ENCODE results near the gene TOX4.

DNA sequence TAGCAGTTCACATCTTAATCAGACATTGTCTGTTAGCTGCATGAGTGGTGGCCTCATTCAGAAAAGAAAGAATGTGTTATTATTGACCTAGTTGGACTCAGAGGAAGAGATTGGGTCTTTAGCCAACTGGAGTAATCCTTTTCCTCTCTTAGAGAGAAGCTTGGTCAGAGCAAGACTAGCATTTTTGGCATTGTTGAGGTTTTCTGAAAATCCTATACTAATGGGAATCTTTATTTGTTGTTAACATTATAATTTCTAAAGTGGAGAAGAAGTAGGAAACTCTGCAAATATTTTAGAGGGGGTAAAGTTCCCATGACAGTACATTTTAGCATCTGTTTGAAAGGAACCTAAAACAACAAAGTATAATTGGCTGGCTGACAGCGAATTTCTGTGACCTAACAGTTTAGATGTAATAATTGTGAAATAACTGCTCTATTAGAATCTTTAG, 9.7 kb downstream of the TOX4 start:
- TF ChIP-seq, protein P1, sequence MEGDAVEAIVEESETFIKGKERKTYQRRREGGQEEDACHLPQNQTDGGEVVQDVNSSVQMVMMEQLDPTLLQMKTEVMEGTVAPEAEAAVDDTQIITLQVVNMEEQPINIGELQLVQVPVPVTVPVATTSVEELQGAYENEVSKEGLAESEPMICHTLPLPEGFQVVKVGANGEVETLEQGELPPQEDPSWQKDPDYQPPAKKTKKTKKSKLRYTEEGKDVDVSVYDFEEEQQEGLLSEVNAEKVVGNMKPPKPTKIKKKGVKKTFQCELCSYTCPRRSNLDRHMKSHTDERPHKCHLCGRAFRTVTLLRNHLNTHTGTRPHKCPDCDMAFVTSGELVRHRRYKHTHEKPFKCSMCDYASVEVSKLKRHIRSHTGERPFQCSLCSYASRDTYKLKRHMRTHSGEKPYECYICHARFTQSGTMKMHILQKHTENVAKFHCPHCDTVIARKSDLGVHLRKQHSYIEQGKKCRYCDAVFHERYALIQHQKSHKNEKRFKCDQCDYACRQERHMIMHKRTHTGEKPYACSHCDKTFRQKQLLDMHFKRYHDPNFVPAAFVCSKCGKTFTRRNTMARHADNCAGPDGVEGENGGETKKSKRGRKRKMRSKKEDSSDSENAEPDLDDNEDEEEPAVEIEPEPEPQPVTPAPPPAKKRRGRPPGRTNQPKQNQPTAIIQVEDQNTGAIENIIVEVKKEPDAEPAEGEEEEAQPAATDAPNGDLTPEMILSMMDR (IDR thresholded peaks at IDR 0.05; ENCODE audit: low read length) = no peak
- TF ChIP-seq EZH2 (IDR thresholded peaks at IDR 0.05; ENCODE audit: borderline replicate concordance, low read length) = no peak

Data from OCI-LY1 (cell line).